ENCODE results near the gene ZFHX3. TPM values are rescaled to one million over a fixed set of nuclear protein-coding genes. Genes with fewer than 3 reads are reported as not detected.

ZFHX3 gene
- total RNA-seq, 4 donors from 2014 or later: 9.1 to 34.0 (median 12.0) TPM

GRCh38 chr16:73093146-73094144 is 45.5 kb upstream of the ZFHX3 start:
- H3K27me3 ChIP-seq: no peaks in the 10 kb centered on the region
- H3K9me3 ChIP-seq: no peaks in the 10 kb centered on the region
- no peak overlapping the region for H3K27ac ChIP-seq
- no peak for TF ChIP-seq POLR2A (IDR thresholded peaks at IDR 0.05)
- TF ChIP-seq CTCF (IDR thresholded peaks at IDR 0.05): no peak
- no peak for DNase-seq
- H3K4me1 ChIP-seq: no peaks in the 10 kb centered on the region
- intact Hi-C loops (cut with DNase I; ENCODE audit: low total_unique reads): no loop called here
- no peak overlapping the region for H3K4me3 ChIP-seq
- no peaks in the 10 kb centered on the region for H3K36me3 ChIP-seq

- Histone ChIP-seq H3K27ac (no peak overlapping the region), H3K4me1 (no peaks in the 10 kb centered on the region), H3K9me3 (no peaks in the 10 kb centered on the region), H3K36me3 (no peaks in the 10 kb centered on the region), H3K27me3 (no peaks in the 10 kb centered on the region), H3K4me3 (no peak overlapping the region)
- DNase-seq: no peak
- TF ChIP-seq POLR2A (IDR thresholded peaks at IDR 0.05) (no peak), CTCF (IDR thresholded peaks at IDR 0.05) (no peak)
- intact Hi-C loops (cut with DNase I; ENCODE audit: low total_unique reads): no loop called here
Measured at GRCh38 chr16:73092236-73092781, 44.4 kb upstream of the ZFHX3 start.

- Histone ChIP-seq H3K36me3 (no peaks in the 10 kb centered on the region), H3K4me1 (no peaks in the 10 kb centered on the region), H3K27me3 (no peaks in the 10 kb centered on the region), H3K9me3 (no peaks in the 10 kb centered on the region), H3K4me3 (no peak overlapping the region), H3K27ac (no peak overlapping the region)
- intact Hi-C loops (cut with DNase I; ENCODE audit: low total_unique reads): no loop called here
- TF ChIP-seq POLR2A (IDR thresholded peaks at IDR 0.05): no peak
- no peak for TF ChIP-seq CTCF (IDR thresholded peaks at IDR 0.05)
- DNase-seq: no peak
Measured at GRCh38 chr16:73091174-73091573, 43.2 kb upstream of the ZFHX3 start.

GRCh38 chr16:73089420-73089819 is 41.5 kb upstream of the ZFHX3 start:
- Histone ChIP-seq H3K4me1 (no peaks in the 10 kb centered on the region), H3K27ac (no peak overlapping the region), H3K27me3 (no peaks in the 10 kb centered on the region), H3K9me3 (no peaks in the 10 kb centered on the region), H3K4me3 (no peak overlapping the region), H3K36me3 (no peaks in the 10 kb centered on the region)
- TF ChIP-seq CTCF (IDR thresholded peaks at IDR 0.05) (no peak), POLR2A (IDR thresholded peaks at IDR 0.05) (no peak)
- DNase-seq: no peak
- intact Hi-C loops (cut with DNase I; ENCODE audit: low total_unique reads): no loop called here

- H3K27ac ChIP-seq: no peak overlapping the region
- DNase-seq: no peak
- H3K4me1 ChIP-seq: no peaks in the 10 kb centered on the region
- TF ChIP-seq POLR2A (IDR thresholded peaks at IDR 0.05) (no peak), CTCF (IDR thresholded peaks at IDR 0.05) (no peak)
- H3K27me3 ChIP-seq: no peaks in the 10 kb centered on the region
- no peaks in the 10 kb centered on the region for H3K9me3 ChIP-seq
- H3K36me3 ChIP-seq: no peaks in the 10 kb centered on the region
- intact Hi-C loops (cut with DNase I; ENCODE audit: low total_unique reads): no loop called here
- H3K4me3 ChIP-seq: no peak overlapping the region
Measured at GRCh38 chr16:73086108-73086507, 38.2 kb upstream of the ZFHX3 start.

Data from uterus (tissue), 4 donors.